Measurements from ENCODE around the gene CD1E.

The CD1E gene

DNA sequence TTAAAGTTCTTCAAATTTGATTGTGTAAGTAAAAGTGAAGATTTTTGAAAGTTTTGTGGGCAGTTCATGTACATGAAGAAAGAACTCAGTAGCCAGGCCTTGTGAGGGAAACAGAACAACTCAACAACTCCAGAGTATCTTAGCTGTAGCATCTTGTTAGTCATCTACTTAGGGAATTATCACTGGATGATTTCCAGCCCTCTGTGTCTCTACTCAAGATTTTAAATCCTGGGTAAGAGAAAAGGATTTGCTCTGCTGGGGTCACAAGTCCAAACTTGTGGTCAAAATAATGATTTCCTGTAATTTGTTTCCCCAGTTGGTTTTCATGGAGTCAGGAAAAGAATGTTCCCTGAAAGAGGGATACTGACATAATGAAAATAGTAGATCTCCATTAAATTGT lies 37.4 kb downstream of the CD1E start:
- no peak for TF ChIP-seq TAF1 (IDR thresholded peaks at IDR 0.05; ENCODE audit: borderline replicate concordance, insufficient read depth, low read length)
- TF ChIP-seq FOXP2 (optimal IDR thresholded peaks at IDR 0.05; ENCODE audit: borderline replicate concordance, extremely low read depth, extremely low read length, insufficient read depth): no peak
- no peak for TF ChIP-seq SIN3A (IDR thresholded peaks at IDR 0.05; ENCODE audit: borderline replicate concordance, insufficient read depth, low read length)
- TF ChIP-seq REST (IDR thresholded peaks at IDR 0.05; ENCODE audit: insufficient read depth in 1 of 2, low read depth in 2 of 2, low read length in 2 of 2): no peak
- TF ChIP-seq POLR2AphosphoS5 (IDR thresholded peaks at IDR 0.05; ENCODE audit: low read depth, low read length): no peak

- TF ChIP-seq SIN3A (IDR thresholded peaks at IDR 0.05; ENCODE audit: borderline replicate concordance, insufficient read depth, low read length) (no peak), POLR2AphosphoS5 (IDR thresholded peaks at IDR 0.05; ENCODE audit: low read depth, low read length) (no peak), FOXP2 (optimal IDR thresholded peaks at IDR 0.05; ENCODE audit: borderline replicate concordance, extremely low read depth, extremely low read length, insufficient read depth) (no peak), REST (IDR thresholded peaks at IDR 0.05; ENCODE audit: insufficient read depth in 1 of 2, low read depth in 2 of 2, low read length in 2 of 2) (no peak), TAF1 (IDR thresholded peaks at IDR 0.05; ENCODE audit: borderline replicate concordance, insufficient read depth, low read length) (no peak)
Observed at GRCh38 chr1:158393476-158393875, 39.8 kb downstream of the CD1E start.

GRCh38 chr1:158396646-158397045 lies 43.0 kb downstream of the CD1E start:
- TF ChIP-seq TAF1 (IDR thresholded peaks at IDR 0.05; ENCODE audit: borderline replicate concordance, insufficient read depth, low read length) (no peak), SIN3A (IDR thresholded peaks at IDR 0.05; ENCODE audit: borderline replicate concordance, insufficient read depth, low read length) (no peak), POLR2AphosphoS5 (IDR thresholded peaks at IDR 0.05; ENCODE audit: low read depth, low read length) (no peak), FOXP2 (optimal IDR thresholded peaks at IDR 0.05; ENCODE audit: borderline replicate concordance, extremely low read depth, extremely low read length, insufficient read depth) (no peak), REST (IDR thresholded peaks at IDR 0.05; ENCODE audit: insufficient read depth in 1 of 2, low read depth in 2 of 2, low read length in 2 of 2) (no peak)

DNA sequence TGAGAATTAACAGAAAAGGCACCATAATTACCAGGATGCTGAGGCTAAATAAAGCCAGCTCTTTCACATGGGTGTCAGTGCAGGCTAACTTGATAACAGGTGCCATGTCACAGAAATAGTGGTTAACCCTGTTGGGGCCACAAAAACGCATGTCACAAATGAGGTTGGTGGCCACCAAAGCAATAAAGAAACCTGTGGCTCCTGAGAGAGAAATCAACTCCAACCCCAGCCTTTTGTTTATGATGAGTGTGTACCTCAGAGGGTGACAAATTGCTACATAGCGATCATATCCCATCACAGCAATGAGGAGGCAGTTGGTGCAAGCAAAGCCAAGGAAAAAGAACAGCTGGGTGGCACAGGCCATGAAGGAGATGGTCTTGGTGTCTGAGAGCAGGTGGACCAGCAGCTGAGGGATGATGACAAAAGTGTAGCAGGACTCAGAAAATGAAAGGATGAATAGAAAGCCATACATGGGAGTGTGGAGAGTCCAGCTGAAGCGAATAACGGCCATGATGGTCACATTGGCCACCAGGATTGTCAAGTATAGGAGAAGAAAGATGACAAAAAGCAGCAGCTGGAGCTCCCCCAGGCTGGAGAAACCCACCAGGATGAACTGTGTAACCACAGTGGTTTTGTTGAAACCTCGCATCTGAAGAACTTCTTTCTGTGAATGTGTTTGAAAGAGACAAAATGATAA lies 45.3 kb downstream of the CD1E start, which contains the start of gene OR10T2:
Gene OR10T2, minus strand, starts transcription at position 649 of the 697 bp plus-strand sequence. Its CDS starts 0 bp downstream, at position 649.
- no peak for TF ChIP-seq FOXP2 (optimal IDR thresholded peaks at IDR 0.05; ENCODE audit: borderline replicate concordance, extremely low read depth, extremely low read length, insufficient read depth)
- no peak for TF ChIP-seq POLR2AphosphoS5 (IDR thresholded peaks at IDR 0.05; ENCODE audit: low read depth, low read length)
- no peak for TF ChIP-seq SIN3A (IDR thresholded peaks at IDR 0.05; ENCODE audit: borderline replicate concordance, insufficient read depth, low read length)
- no peak for TF ChIP-seq REST (IDR thresholded peaks at IDR 0.05; ENCODE audit: insufficient read depth in 1 of 2, low read depth in 2 of 2, low read length in 2 of 2)
- TF ChIP-seq TAF1 (IDR thresholded peaks at IDR 0.05; ENCODE audit: borderline replicate concordance, insufficient read depth, low read length): no peak

Data from PFSK-1 (cell line).